ENCODE data around the gene ASB18. TPM values are rescaled to one million over a fixed set of nuclear protein-coding genes. Genes with fewer than 3 reads are reported as not detected.

Gene ASB18
- polyA plus RNA-seq, 5 donors, result 0.04 to 0.21 (median 0.12) TPM; not detected in 1

- DNase-seq, result no peak
Observed at GRCh38 chr2:236208019-236208926, 55.9 kb downstream of the ASB18 start.

GRCh38 chr2:236207472-236207871, 56.7 kb downstream of the ASB18 start:
- DNase-seq, result no peak

- no peak for DNase-seq
Observed at GRCh38 chr2:236205867-236206645, 58.1 kb downstream of the ASB18 start.

- DNase-seq, result no peak
Observed at GRCh38 chr2:236204953-236205352, 59.3 kb downstream of the ASB18 start.

- no peak for DNase-seq
Observed at GRCh38 chr2:236200378-236200777, 63.8 kb downstream of the ASB18 start.

GRCh38 chr2:236196366-236196765, 67.8 kb downstream of the ASB18 start:
- no peak for DNase-seq

GRCh38 chr2:236195726-236196125, 68.5 kb downstream of the ASB18 start:
- no peak for DNase-seq

GRCh38 chr2:236194786-236195185, 69.4 kb downstream of the ASB18 start:
- DNase-seq, result no peak

- DNase-seq, result no peak
Observed at GRCh38 chr2:236193026-236193425, 71.2 kb downstream of the ASB18 start.

- no peak for DNase-seq
Observed at GRCh38 chr2:236190674-236191073, 73.5 kb downstream of the ASB18 start.

GRCh38 chr2:236184701-236185100, 79.5 kb downstream of the ASB18 start:
- no peak for DNase-seq

- no peak for DNase-seq
Observed at GRCh38 chr2:236180831-236181453, 83.3 kb downstream of the ASB18 start.

GRCh38 chr2:236180076-236180816, 84.0 kb downstream of the ASB18 start:
- DNase-seq, result no peak

- no peak for DNase-seq
Observed at GRCh38 chr2:236179236-236180075, 84.8 kb downstream of the ASB18 start.

- DNase-seq, result no peak
Observed at GRCh38 chr2:236178890-236179235, 85.3 kb downstream of the ASB18 start.

GRCh38 chr2:236177967-236178889, 86.0 kb downstream of the ASB18 start:
- DNase-seq, result no peak

GRCh38 chr2:236177604-236177966, 86.6 kb downstream of the ASB18 start:
- no peak for DNase-seq

- no peak for DNase-seq
Observed at GRCh38 chr2:236176951-236177350, 87.3 kb downstream of the ASB18 start.

- no peak for DNase-seq
Observed at GRCh38 chr2:236176417-236176816, 87.8 kb downstream of the ASB18 start.
